ENCODE results near the gene CDCP2.
A peak's percentile ranks its signal among the peaks of the same experiment; 100 is the strongest.

Gene CDCP2

GRCh38 chr1:54149734-54150133 is 3.1 kb downstream of the CDCP2 start:
- no peak overlapping the region for H3K4me3 ChIP-seq (ENCODE audit: insufficient read length, low read depth)
- TF ChIP-seq YY1 (IDR thresholded peaks at IDR 0.05; ENCODE audit: insufficient read depth, insufficient read length) (no peak), SUZ12 (IDR thresholded peaks at IDR 0.05; ENCODE audit: extremely low read depth, insufficient read depth, insufficient read length) (no peak), ZNF274 (IDR thresholded peaks at IDR 0.05; ENCODE audit: low read depth, low read length) (no peak)
- DNase-seq (ENCODE audit: low read depth, low spot score) = no peak
- H3K36me3 ChIP-seq (ENCODE audit: insufficient read depth, insufficient read length, low read length) = no peaks in the 10 kb centered on the region
- H3K4me1 ChIP-seq (ENCODE audit: insufficient read depth, insufficient read length) = peaks cover 7% of the 10 kb centered on the region
- H3K9me3 ChIP-seq (ENCODE audit: insufficient read depth, low read length) = no peaks in the 10 kb centered on the region
- no peak overlapping the region for H3K9ac ChIP-seq (ENCODE audit: insufficient read length, low read depth)
- no peaks in the 10 kb centered on the region for H3K27me3 ChIP-seq (ENCODE audit: insufficient read depth, insufficient read length)

GRCh38 chr1:54144366-54144765 is 8.4 kb downstream of the CDCP2 start:
- no peak for DNase-seq (ENCODE audit: low read depth, low spot score)

DNA sequence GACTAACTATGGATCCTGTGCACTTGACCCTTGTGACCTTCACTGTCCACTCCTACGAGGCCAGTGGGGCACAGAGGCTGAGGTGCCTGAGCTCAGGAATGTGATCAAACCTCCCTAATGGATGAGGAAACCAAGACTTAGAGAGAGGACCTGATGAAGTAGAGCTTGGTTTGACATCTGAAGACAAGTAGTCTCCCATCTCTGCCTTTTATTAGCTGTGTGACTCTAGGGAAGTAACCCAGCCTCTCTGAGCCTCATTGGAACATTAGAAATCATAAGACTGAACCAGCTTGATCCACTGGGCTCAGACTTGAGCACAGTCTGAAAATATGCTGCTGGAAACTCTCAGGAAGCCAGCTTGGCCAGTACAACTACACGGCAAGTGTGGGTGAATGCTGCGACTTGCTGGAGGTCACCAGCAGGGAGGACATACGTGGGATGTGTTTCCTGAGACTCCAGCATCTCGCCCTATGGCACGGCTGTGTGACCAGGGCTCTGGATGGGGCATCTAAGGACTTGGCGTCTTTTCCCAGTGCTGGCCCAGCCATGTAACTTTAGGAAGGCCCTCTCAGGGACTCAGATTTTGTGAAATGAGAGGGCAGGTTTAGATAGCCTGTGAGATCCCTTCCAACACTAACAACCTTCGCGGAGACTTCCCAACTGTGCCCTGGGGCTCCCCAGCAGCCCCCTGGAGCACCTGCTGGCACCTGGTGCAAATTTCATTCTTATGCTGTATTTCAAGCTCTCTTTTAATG is 10.5 kb downstream of the CDCP2 start:
- no peaks in the 10 kb centered on the region for H3K27me3 ChIP-seq (ENCODE audit: insufficient read depth, insufficient read length)
- no peak overlapping the region for H3K4me3 ChIP-seq (ENCODE audit: insufficient read length, low read depth)
- TF ChIP-seq ZNF274 (IDR thresholded peaks at IDR 0.05; ENCODE audit: low read depth, low read length) (no peak), YY1 (IDR thresholded peaks at IDR 0.05; ENCODE audit: insufficient read depth, insufficient read length) (no peak), SUZ12 (IDR thresholded peaks at IDR 0.05; ENCODE audit: extremely low read depth, insufficient read depth, insufficient read length) (no peak)
- H3K36me3 ChIP-seq (ENCODE audit: insufficient read depth, insufficient read length, low read length) = no peaks in the 10 kb centered on the region
- DNase-seq (ENCODE audit: low read depth, low spot score) = no peak
- H3K9ac ChIP-seq (ENCODE audit: insufficient read length, low read depth) = no peak overlapping the region
- H3K9me3 ChIP-seq (ENCODE audit: insufficient read depth, low read length) = no peaks in the 10 kb centered on the region
- peaks cover 8% of the 10 kb centered on the region for H3K4me1 ChIP-seq (ENCODE audit: insufficient read depth, insufficient read length)

More at GRCh38 chr1:54144366-54144765, 8.4 kb downstream of the CDCP2 start:
- Histone ChIP-seq H3K36me3 (ENCODE audit: insufficient read depth, insufficient read length, low read length) (no peaks in the 10 kb centered on the region), H3K4me1 (ENCODE audit: insufficient read depth, insufficient read length) (no peaks in the 10 kb centered on the region), H3K4me3 (ENCODE audit: insufficient read length, low read depth) (no peak overlapping the region), H3K9ac (ENCODE audit: insufficient read length, low read depth) (no peak overlapping the region), H3K27me3 (ENCODE audit: insufficient read depth, insufficient read length) (no peaks in the 10 kb centered on the region), H3K9me3 (ENCODE audit: insufficient read depth, low read length) (no peaks in the 10 kb centered on the region)
- no peak for TF ChIP-seq YY1 (IDR thresholded peaks at IDR 0.05; ENCODE audit: insufficient read depth, insufficient read length)
- no peak for TF ChIP-seq SUZ12 (IDR thresholded peaks at IDR 0.05; ENCODE audit: extremely low read depth, insufficient read depth, insufficient read length)
- no peak for TF ChIP-seq ZNF274 (IDR thresholded peaks at IDR 0.05; ENCODE audit: low read depth, low read length)

GRCh38 chr1:54139711-54140110 is 13.1 kb downstream of the CDCP2 start:
- no peak for TF ChIP-seq ZNF274 (IDR thresholded peaks at IDR 0.05; ENCODE audit: low read depth, low read length)
- no peak for TF ChIP-seq SUZ12 (IDR thresholded peaks at IDR 0.05; ENCODE audit: extremely low read depth, insufficient read depth, insufficient read length)
- TF ChIP-seq YY1 (IDR thresholded peaks at IDR 0.05; ENCODE audit: insufficient read depth, insufficient read length) = no peak
- no peaks in the 10 kb centered on the region for H3K27me3 ChIP-seq (ENCODE audit: insufficient read depth, insufficient read length)
- H3K4me1 ChIP-seq (ENCODE audit: insufficient read depth, insufficient read length) = peaks cover 20% of the 10 kb centered on the region
- no peak overlapping the region for H3K4me3 ChIP-seq (ENCODE audit: insufficient read length, low read depth)
- H3K9ac ChIP-seq (ENCODE audit: insufficient read length, low read depth) = no peak overlapping the region
- DNase-seq (ENCODE audit: low read depth, low spot score) = no peak
- H3K36me3 ChIP-seq (ENCODE audit: insufficient read depth, insufficient read length, low read length) = no peaks in the 10 kb centered on the region
- no peaks in the 10 kb centered on the region for H3K9me3 ChIP-seq (ENCODE audit: insufficient read depth, low read length)

DNA sequence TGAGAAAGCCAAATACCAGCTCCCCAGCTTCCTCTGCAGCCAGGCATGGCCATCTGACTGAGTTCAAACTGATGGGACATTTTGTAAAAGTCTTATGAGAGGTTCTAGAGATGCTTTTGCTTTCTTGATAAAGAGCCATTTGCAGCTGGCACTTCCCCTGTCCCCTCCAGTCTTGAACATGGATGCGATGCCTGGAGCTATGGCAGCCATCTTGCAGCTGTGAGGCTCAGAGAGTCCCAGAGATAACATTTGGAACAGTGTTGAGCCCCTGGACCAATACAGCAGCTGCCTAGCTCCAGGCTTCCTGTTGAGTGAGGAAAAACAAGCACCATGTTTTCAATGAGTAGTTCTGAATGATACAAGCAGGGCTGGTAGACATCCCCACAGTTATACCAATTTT is 13.8 kb downstream of the CDCP2 start:
- no peak for DNase-seq (ENCODE audit: low read depth, low spot score)
- Histone ChIP-seq H3K9me3 (ENCODE audit: insufficient read depth, low read length) (no peaks in the 10 kb centered on the region), H3K4me1 (ENCODE audit: insufficient read depth, insufficient read length) (peaks cover 24% of the 10 kb centered on the region), H3K9ac (ENCODE audit: insufficient read length, low read depth) (no peak overlapping the region), H3K36me3 (ENCODE audit: insufficient read depth, insufficient read length, low read length) (no peaks in the 10 kb centered on the region), H3K27me3 (ENCODE audit: insufficient read depth, insufficient read length) (no peaks in the 10 kb centered on the region), H3K4me3 (ENCODE audit: insufficient read length, low read depth) (no peak overlapping the region)
- TF ChIP-seq SUZ12 (IDR thresholded peaks at IDR 0.05; ENCODE audit: extremely low read depth, insufficient read depth, insufficient read length) (no peak), ZNF274 (IDR thresholded peaks at IDR 0.05; ENCODE audit: low read depth, low read length) (no peak), YY1 (IDR thresholded peaks at IDR 0.05; ENCODE audit: insufficient read depth, insufficient read length) (no peak)

GRCh38 chr1:54137534-54138061 is 15.2 kb downstream of the CDCP2 start:
- no peaks in the 10 kb centered on the region for H3K9me3 ChIP-seq (ENCODE audit: insufficient read depth, low read length)
- H3K27me3 ChIP-seq (ENCODE audit: insufficient read depth, insufficient read length) = no peaks in the 10 kb centered on the region
- no peak overlapping the region for H3K4me3 ChIP-seq (ENCODE audit: insufficient read length, low read depth)
- no peaks in the 10 kb centered on the region for H3K36me3 ChIP-seq (ENCODE audit: insufficient read depth, insufficient read length, low read length)
- no peak for TF ChIP-seq SUZ12 (IDR thresholded peaks at IDR 0.05; ENCODE audit: extremely low read depth, insufficient read depth, insufficient read length)
- TF ChIP-seq YY1 (IDR thresholded peaks at IDR 0.05; ENCODE audit: insufficient read depth, insufficient read length) = no peak
- no peak for TF ChIP-seq ZNF274 (IDR thresholded peaks at IDR 0.05; ENCODE audit: low read depth, low read length)
- peaks cover 25% of the 10 kb centered on the region for H3K4me1 ChIP-seq (ENCODE audit: insufficient read depth, insufficient read length)
- peak overlapping the region; percentile 29 for H3K9ac ChIP-seq (ENCODE audit: insufficient read length, low read depth)
- DNase-seq (ENCODE audit: low read depth, low spot score) = no peak

- no peak for DNase-seq (ENCODE audit: low read depth, low spot score)
- no peaks in the 10 kb centered on the region for H3K9me3 ChIP-seq (ENCODE audit: insufficient read depth, low read length)
These were observed 15.8 kb downstream of the CDCP2 start for GRCh38 chr1:54136963-54137533.

More at GRCh38 chr1:54136963-54137533, 15.8 kb downstream of the CDCP2 start:
- no peak for TF ChIP-seq ZNF274 (IDR thresholded peaks at IDR 0.05; ENCODE audit: low read depth, low read length)
- TF ChIP-seq SUZ12 (IDR thresholded peaks at IDR 0.05; ENCODE audit: extremely low read depth, insufficient read depth, insufficient read length) = no peak
- TF ChIP-seq YY1 (IDR thresholded peaks at IDR 0.05; ENCODE audit: insufficient read depth, insufficient read length) = no peak
- no peak overlapping the region for H3K4me3 ChIP-seq (ENCODE audit: insufficient read length, low read depth)
- H3K9ac ChIP-seq (ENCODE audit: insufficient read length, low read depth) = peak overlapping the region; percentile 45
- H3K36me3 ChIP-seq (ENCODE audit: insufficient read depth, insufficient read length, low read length) = no peaks in the 10 kb centered on the region
- no peaks in the 10 kb centered on the region for H3K27me3 ChIP-seq (ENCODE audit: insufficient read depth, insufficient read length)
- peaks cover 25% of the 10 kb centered on the region for H3K4me1 ChIP-seq (ENCODE audit: insufficient read depth, insufficient read length)

Measured in NT2/D1 (cell line).